ENCODE data around the gene PTTG1IP. TPM values are rescaled to one million over a fixed set of nuclear protein-coding genes. Genes with fewer than 3 reads are reported as not detected.

PTTG1IP gene
- total RNA-seq, 2 experiments from 2014 or later, result 46.0 to 49.9 TPM

DNA sequence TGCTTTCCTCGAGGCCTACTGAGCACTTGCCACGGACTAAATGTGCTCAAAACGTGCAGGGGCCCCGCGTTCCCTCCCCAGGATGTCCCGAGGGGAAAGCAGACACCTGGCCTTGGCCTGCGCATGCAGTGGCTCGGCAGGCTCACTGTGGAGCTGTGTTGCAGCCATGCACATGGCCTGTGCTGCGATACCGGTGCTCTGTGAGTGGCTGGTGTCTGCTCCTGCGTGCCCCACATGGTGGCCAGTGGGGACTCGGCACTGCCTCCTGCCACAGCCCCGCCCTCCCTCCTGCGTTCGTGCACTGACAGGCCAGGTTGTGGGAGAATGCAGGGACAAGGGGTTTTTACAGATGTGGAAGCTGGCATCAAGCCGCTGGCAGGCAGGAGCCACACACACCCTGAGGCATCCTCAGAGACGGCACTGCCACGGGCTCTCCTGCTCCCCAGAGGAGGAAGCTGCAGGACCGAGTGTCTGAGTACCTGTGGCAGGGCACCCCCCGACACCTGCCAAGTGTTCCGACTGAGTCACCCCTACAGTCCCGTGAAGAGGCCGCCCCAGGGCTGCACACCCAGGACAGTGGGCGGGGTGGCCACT is 16.9 kb upstream of the PTTG1IP start:
- H3K9me3 Mint-ChIP-seq (ENCODE audit: low read depth), result no peaks in the 10 kb centered on the region
- H3K36me3 Mint-ChIP-seq, result peaks cover 14% of the 10 kb centered on the region
- no peak overlapping the region for H3K27ac Mint-ChIP-seq
- no peak overlapping the region for H3K4me3 Mint-ChIP-seq
- H3K4me1 Mint-ChIP-seq, result peaks cover 9% of the 10 kb centered on the region
- DNase-seq (no peak), ATAC-seq (no peak)
- CTCF ChIA-PET, result interaction anchor here (10.5 kb wide), 1 partner anchor 43 kb away, joined by 128 read pairs; no protein-coding TSS in a partner anchor
- H3K27me3 Mint-ChIP-seq, result no peaks in the 10 kb centered on the region

GRCh38 chr21:44889625-44890337 is 16.3 kb upstream of the PTTG1IP start:
- Mint-ChIP-seq H3K4me1 (peaks cover 9% of the 10 kb centered on the region), H3K36me3 (peaks cover 14% of the 10 kb centered on the region), H3K9me3 (ENCODE audit: low read depth) (no peaks in the 10 kb centered on the region), H3K27ac (no peak overlapping the region), H3K4me3 (no peak overlapping the region), H3K27me3 (no peaks in the 10 kb centered on the region)
- DNase-seq (no peak), ATAC-seq (no peak)
- CTCF ChIA-PET, result interaction anchor here (10.5 kb wide), 1 partner anchor 43 kb away, joined by 128 read pairs; no protein-coding TSS in a partner anchor

- H3K4me3 Mint-ChIP-seq, result no peak overlapping the region
- H3K27me3 Mint-ChIP-seq, result no peaks in the 10 kb centered on the region
- peaks cover 8% of the 10 kb centered on the region for H3K4me1 Mint-ChIP-seq
- CTCF ChIA-PET, result interaction anchor here (1.4 to 10.5 kb wide), 2 partner anchors 10 to 44 kb away, joined by 3 to 128 read pairs; no protein-coding TSS in a partner anchor
- DNase-seq, result no peak
- H3K36me3 Mint-ChIP-seq, result peaks cover 14% of the 10 kb centered on the region
- H3K27ac Mint-ChIP-seq, result no peak overlapping the region
- ATAC-seq, result no peak
- no peaks in the 10 kb centered on the region for H3K9me3 Mint-ChIP-seq (ENCODE audit: low read depth)
These were observed 15.4 kb upstream of the PTTG1IP start for GRCh38 chr21:44888581-44889550.

DNA sequence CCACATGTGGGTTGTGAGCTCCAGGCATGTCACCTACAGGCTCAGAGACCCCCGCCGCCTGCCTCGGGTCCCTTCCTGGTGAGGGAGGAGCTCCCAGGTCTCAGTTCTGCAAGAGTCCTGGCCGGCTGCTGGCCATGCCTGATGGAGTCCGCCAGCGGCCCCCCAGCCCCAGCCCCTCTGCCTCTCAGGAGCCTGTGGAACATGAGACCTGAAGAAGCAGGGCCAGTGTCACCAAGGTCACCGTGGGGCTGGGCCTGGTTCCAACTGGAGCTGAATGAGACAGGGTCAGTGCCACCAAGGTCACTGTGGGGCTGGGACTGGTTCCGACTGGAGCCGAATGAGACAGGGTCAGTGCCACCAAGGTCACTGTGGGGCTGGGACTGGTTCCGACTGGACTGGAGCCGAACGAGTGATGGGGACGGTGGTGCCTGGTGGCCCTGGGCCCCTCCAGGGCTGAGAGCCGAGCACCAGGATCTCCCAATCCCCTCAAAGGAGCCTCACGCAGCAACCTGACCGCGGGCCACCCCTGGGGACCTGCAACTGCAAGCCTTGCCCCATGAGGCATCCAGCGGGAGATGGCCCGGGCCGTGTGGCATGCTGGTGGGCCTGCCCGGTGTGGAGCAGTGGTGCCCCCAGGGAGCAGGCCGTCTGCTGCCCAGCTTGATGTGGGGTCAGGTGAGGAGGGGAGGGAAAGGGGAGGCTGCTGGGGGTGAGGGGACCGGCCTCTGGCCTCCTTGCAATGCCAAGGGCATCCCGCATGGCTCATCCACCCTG is 14.5 kb upstream of the PTTG1IP start:
- Mint-ChIP-seq H3K4me3 (no peak overlapping the region), H3K36me3 (peaks cover 12% of the 10 kb centered on the region), H3K27me3 (no peaks in the 10 kb centered on the region), H3K27ac (no peak overlapping the region), H3K9me3 (ENCODE audit: low read depth) (no peaks in the 10 kb centered on the region), H3K4me1 (peaks cover 5% of the 10 kb centered on the region)
- ATAC-seq (no peak), DNase-seq (no peak)
- CTCF ChIA-PET, result interaction anchor here (1.4 kb wide), 1 partner anchor 9 kb away, joined by 3 read pairs; no protein-coding TSS in a partner anchor

GRCh38 chr21:44887126-44887806 is 13.8 kb upstream of the PTTG1IP start:
- no peak for ATAC-seq
- Mint-ChIP-seq H3K36me3 (peaks cover 12% of the 10 kb centered on the region), H3K4me1 (no peaks in the 10 kb centered on the region), H3K27ac (no peak overlapping the region), H3K9me3 (ENCODE audit: low read depth) (no peaks in the 10 kb centered on the region), H3K4me3 (no peak overlapping the region), H3K27me3 (no peaks in the 10 kb centered on the region)
- no peak for DNase-seq
- CTCF ChIA-PET, result no interaction called here

DNA sequence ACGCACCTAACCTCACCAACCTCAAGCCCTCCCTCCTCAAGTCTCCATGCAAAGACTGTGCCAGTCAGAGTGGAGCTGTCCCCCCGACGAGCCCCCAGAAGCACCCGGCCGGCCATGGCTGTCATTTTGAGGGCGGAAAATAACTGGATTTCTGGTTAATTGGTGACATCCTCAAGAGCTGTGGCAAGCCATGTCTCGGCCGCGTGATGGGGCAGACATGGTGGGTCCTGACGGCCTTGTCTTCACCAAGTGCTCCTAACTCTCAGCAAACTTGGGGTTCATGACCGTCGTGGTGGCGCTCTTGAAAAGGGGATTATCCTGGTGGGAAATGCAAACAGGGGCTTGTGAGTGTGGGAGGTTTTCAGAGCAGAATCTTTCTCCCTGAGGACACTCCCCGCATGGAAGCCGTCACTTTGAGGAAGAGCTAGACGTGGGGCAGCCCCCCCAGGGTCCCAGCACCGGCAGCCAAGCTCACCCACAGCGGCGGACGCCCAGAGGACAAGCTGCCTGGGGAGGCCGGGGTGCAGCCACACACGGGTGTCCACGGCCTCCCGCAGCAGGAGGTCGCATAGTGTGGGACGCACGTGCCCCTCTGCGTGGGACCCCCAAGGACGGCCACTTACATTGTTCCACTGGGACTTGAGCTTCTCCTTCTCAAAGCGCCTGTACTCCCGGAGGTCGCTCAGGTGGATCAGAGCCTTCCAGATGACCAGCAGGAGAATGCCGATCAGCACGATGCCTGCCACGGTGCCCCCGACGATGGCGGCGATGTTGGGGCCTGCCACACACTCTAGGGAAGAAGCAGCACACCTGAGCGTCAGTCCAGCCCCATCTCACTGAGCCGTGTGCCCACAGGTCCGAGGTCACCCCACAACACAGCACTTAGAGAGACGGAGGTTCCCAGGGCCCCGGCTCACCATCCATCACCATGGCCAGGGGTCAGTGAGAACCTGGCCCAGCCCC is 12.9 kb upstream of the PTTG1IP start:
- Mint-ChIP-seq H3K36me3 (peaks cover 12% of the 10 kb centered on the region), H3K9me3 (ENCODE audit: low read depth) (no peaks in the 10 kb centered on the region), H3K4me1 (peaks cover 5% of the 10 kb centered on the region), H3K27me3 (no peaks in the 10 kb centered on the region), H3K4me3 (no peak overlapping the region), H3K27ac (no peak overlapping the region)
- CTCF ChIA-PET, result no interaction called here
- ATAC-seq (no peak), DNase-seq (no peak)

GRCh38 chr21:44885615-44886014 is 12.1 kb upstream of the PTTG1IP start:
- Mint-ChIP-seq H3K4me1 (peaks cover 13% of the 10 kb centered on the region), H3K4me3 (no peak overlapping the region), H3K27ac (no peak overlapping the region), H3K36me3 (peaks cover 10% of the 10 kb centered on the region), H3K9me3 (ENCODE audit: low read depth) (no peaks in the 10 kb centered on the region), H3K27me3 (no peaks in the 10 kb centered on the region)
- CTCF ChIA-PET, result no interaction called here
- no peak for DNase-seq
- ATAC-seq, result no peak

DNA sequence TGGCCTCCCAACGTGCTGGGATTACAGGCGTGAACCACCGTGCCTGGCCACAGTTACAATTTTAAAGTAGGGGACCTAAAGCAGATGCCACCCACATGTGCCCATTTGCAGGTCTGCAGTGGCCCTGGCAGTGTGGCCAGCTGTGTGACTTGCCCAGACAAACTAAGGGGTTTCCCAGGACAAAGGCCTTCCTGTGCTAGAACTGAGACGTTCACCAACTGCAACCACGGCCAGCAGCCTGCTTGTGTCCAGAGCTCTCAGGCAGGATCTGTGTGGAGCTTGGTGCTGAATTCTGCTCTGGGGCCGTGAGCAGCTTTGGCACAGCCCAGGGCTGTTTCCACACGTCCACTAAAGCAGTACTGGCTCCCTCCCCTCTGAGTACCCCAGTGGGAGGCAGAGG is 10.6 kb upstream of the PTTG1IP start:
- H3K9me3 Mint-ChIP-seq (ENCODE audit: low read depth), result no peaks in the 10 kb centered on the region
- H3K4me1 Mint-ChIP-seq, result peaks cover 15% of the 10 kb centered on the region
- CTCF ChIA-PET, result interaction anchor here (0.9 to 4.3 kb wide), 9 partner anchors 9 to 374 kb away, joined by 3 to 33 read pairs (median 4); partner anchors contain the start of genes PTTG1IP and UBE2G2
- DNase-seq, result no peak
- no peak overlapping the region for H3K4me3 Mint-ChIP-seq
- H3K27ac Mint-ChIP-seq, result no peak overlapping the region
- H3K36me3 Mint-ChIP-seq, result peaks cover 10% of the 10 kb centered on the region
- no peak for ATAC-seq
- no peaks in the 10 kb centered on the region for H3K27me3 Mint-ChIP-seq

- ATAC-seq (no peak), DNase-seq (no peak)
- CTCF ChIA-PET, result interaction anchor here (1.0 to 4.3 kb wide), 10 partner anchors 8 to 245 kb away, joined by 3 to 33 read pairs (median 4); partner anchors contain the start of genes PTTG1IP and UBE2G2
- Mint-ChIP-seq H3K27me3 (no peaks in the 10 kb centered on the region), H3K36me3 (peaks cover 10% of the 10 kb centered on the region), H3K4me1 (peaks cover 15% of the 10 kb centered on the region), H3K9me3 (ENCODE audit: low read depth) (no peaks in the 10 kb centered on the region), H3K27ac (no peak overlapping the region), H3K4me3 (no peak overlapping the region)
These were observed 9.8 kb upstream of the PTTG1IP start for GRCh38 chr21:44883250-44883649.

DNA sequence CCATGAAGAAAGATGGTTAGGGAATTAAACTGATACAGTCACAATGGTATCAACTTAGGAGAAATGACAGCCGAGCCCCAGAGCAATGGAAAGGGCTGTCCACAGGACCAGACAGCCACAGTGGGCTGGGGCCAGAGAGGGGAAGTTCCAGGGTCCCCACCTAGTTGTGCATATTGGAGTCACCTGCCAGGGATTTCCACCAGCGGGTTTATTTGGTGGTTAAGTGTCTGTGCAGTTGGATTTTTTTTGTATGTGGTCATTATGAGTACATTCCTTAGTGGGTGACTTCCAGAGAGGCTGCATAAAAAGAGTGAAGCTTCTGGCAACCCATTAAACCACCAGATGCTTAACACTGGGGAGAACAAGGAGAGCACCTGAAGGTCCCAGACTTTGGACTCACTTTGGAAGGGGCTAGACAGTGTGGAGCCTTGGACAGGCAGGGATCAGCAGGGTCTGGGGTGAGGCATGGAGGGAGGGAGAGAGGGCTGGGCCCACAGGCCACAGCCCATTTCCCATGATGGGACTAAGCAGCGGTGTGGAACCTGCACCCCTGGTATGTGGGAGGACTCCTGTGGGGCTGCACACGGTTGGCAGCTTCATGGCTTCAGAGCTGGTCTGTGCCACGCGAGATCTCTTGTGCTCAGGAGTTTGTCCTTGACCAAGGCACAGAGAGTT is 7.8 kb upstream of the PTTG1IP start:
- no peak overlapping the region for H3K4me3 Mint-ChIP-seq
- H3K36me3 Mint-ChIP-seq, result peaks cover 5% of the 10 kb centered on the region
- CTCF ChIA-PET, result interaction anchor here (1.7 to 4.3 kb wide), 3 partner anchors 12 to 81 kb away, joined by 4 to 33 read pairs (median 14); partner anchors contain the start of gene UBE2G2
- H3K27ac Mint-ChIP-seq, result no peak overlapping the region
- H3K9me3 Mint-ChIP-seq (ENCODE audit: low read depth), result no peaks in the 10 kb centered on the region
- DNase-seq, result no peak
- no peaks in the 10 kb centered on the region for H3K27me3 Mint-ChIP-seq
- no peak for ATAC-seq
- H3K4me1 Mint-ChIP-seq, result peaks cover 15% of the 10 kb centered on the region
